Lower lobe of right lung (tissue), 2 donors: ENCODE data around the gene FBXW5. TPM values are rescaled to one million over a fixed set of nuclear protein-coding genes. Genes with fewer than 3 reads are reported as not detected.

Experiments used
- ATAC-seq, 2 donors: fragments of 200-7000 bp; cut with Tn5 transposase; one replicate each; pipeline ENCODE4 v1.9.1; 2020 to 2022; ENCODE audit warnings: mild to moderate bottlenecking in 2 of 2, moderate library complexity in 2 of 2
- DNase-seq: peaks from one replicate; pipeline ENCODE4 v3.0.0-alpha.2; 2020
- H3K27ac ChIP-seq: fragments of 200-600 bp; one replicate; pipeline ENCODE4 v1.8.0; 2022
- H3K27me3 ChIP-seq: fragments of 200-600 bp; one replicate; pipeline ENCODE4 v1.8.0; 2022; ENCODE audit warnings: low read depth
- H3K36me3 ChIP-seq: fragments of 200-600 bp; one replicate; pipeline ENCODE4 v1.8.0; 2022; ENCODE audit warnings: mild to moderate bottlenecking
- H3K4me1 ChIP-seq: fragments of 200-600 bp; one replicate; pipeline ENCODE4 v1.8.0; 2022
- H3K4me3 ChIP-seq: fragments of 200-600 bp; one replicate; pipeline ENCODE4 v1.8.0; 2022; ENCODE audit warnings: mild to moderate bottlenecking
- H3K9me3 ChIP-seq: fragments of 200-600 bp; one replicate; pipeline ENCODE4 v1.8.0; 2022
- CTCF ChIP-seq: fragments of 200-600 bp; IDR thresholded peaks from one replicate; pipeline ENCODE4 v1.8.0; 2022; ENCODE audit warnings: antibody characterized with exemption, mild to moderate bottlenecking
- intact Hi-C: fragments of 100-400 bp; cut with DNase I; formaldehyde crosslinking; loops from one replicate; pipeline ENCODE4 v1.11.0; 2022
- total RNA-seq: library from RNA; stranded (reverse); fragmentation: NEBNext Ultra II Directional; extraction: Animal tissue kit (Norgen Biotek cat#: 25700); gene quantifications from one replicate; pipeline ENCODE4 v1.2.1, GENCODE V29; 2021
- donor health status: DM: no; HTN: yes; CAD: no; lungs with severe emphysema.

The FBXW5 gene
- total RNA-seq, 1 donor from 2014 or later = 83.2 TPM

- no peak overlapping the region for H3K27ac ChIP-seq
- TF ChIP-seq CTCF = no peak
- H3K27me3 ChIP-seq = no peaks in the 10 kb centered on the region
- DNase-seq (no peak), ATAC-seq (no peak)
- H3K9me3 ChIP-seq = no peaks in the 10 kb centered on the region
- H3K4me1 ChIP-seq = no peaks in the 10 kb centered on the region
- no peak overlapping the region for H3K4me3 ChIP-seq
- peaks cover 66% of the 10 kb centered on the region for H3K36me3 ChIP-seq
- intact Hi-C loops = no loop called here
Measured at GRCh38 chr9:136917902-136918301, 26.6 kb downstream of the FBXW5 start.

- H3K4me1 ChIP-seq = no peaks in the 10 kb centered on the region
- no peak for TF ChIP-seq CTCF
- no peak for ATAC-seq
- H3K27me3 ChIP-seq = no peaks in the 10 kb centered on the region
- no peak overlapping the region for H3K4me3 ChIP-seq
- no peak for DNase-seq
- H3K9me3 ChIP-seq = no peaks in the 10 kb centered on the region
- H3K36me3 ChIP-seq = peaks cover 68% of the 10 kb centered on the region
- intact Hi-C loops = no loop called here
- H3K27ac ChIP-seq = no peak overlapping the region
Measured at GRCh38 chr9:136916330-136917184, 28.0 kb downstream of the FBXW5 start.

GRCh38 chr9:136915632-136916329 is 28.8 kb downstream of the FBXW5 start:
- peaks cover 69% of the 10 kb centered on the region for H3K36me3 ChIP-seq
- H3K27ac ChIP-seq = no peak overlapping the region
- ATAC-seq (peak in 1 of 2 donors; percentile 14), DNase-seq (no peak)
- no peak for TF ChIP-seq CTCF
- H3K4me3 ChIP-seq = no peak overlapping the region
- intact Hi-C loops = no loop called here
- H3K27me3 ChIP-seq = no peaks in the 10 kb centered on the region
- H3K4me1 ChIP-seq = no peaks in the 10 kb centered on the region
- no peaks in the 10 kb centered on the region for H3K9me3 ChIP-seq

- H3K4me1 ChIP-seq = no peaks in the 10 kb centered on the region
- DNase-seq (no peak), ATAC-seq (no peak)
- H3K9me3 ChIP-seq = no peaks in the 10 kb centered on the region
- peaks cover 75% of the 10 kb centered on the region for H3K36me3 ChIP-seq
- no peak for TF ChIP-seq CTCF
- intact Hi-C loops = no loop called here
- H3K27me3 ChIP-seq = no peaks in the 10 kb centered on the region
- H3K4me3 ChIP-seq = no peak overlapping the region
- H3K27ac ChIP-seq = no peak overlapping the region
Measured at GRCh38 chr9:136913701-136914438, 30.7 kb downstream of the FBXW5 start.

- DNase-seq = no peak
- no peaks in the 10 kb centered on the region for H3K4me1 ChIP-seq
- TF ChIP-seq CTCF = no peak
- no peaks in the 10 kb centered on the region for H3K9me3 ChIP-seq
- intact Hi-C loops = no loop called here
- no peaks in the 10 kb centered on the region for H3K27me3 ChIP-seq
- H3K36me3 ChIP-seq = peaks cover 77% of the 10 kb centered on the region
- ATAC-seq = peak in 1 of 2 donors; percentile 36
- no peak overlapping the region for H3K4me3 ChIP-seq
- H3K27ac ChIP-seq = no peak overlapping the region
Measured at GRCh38 chr9:136910901-136911245, 33.7 kb downstream of the FBXW5 start.
